GM19023 (cell line): ENCODE results near the gene MCF2L2.

ENCODE experiments used
- ATAC-seq: cut with Tn5 transposase; IDR thresholded peaks from one replicate; pipeline ENCODE4 v1.9.1; 2021; ENCODE audit warnings: mild to moderate bottlenecking, moderate library complexity; ENCODE audit not compliant: unreplicated experiment

MCF2L2 gene

GRCh38 chr3:183149915-183150750 lies 278.3 kb downstream of the MCF2L2 start:
- ATAC-seq = no peak

- no peak for ATAC-seq
Observed at GRCh38 chr3:183148056-183148455, 280.4 kb downstream of the MCF2L2 start.

DNA sequence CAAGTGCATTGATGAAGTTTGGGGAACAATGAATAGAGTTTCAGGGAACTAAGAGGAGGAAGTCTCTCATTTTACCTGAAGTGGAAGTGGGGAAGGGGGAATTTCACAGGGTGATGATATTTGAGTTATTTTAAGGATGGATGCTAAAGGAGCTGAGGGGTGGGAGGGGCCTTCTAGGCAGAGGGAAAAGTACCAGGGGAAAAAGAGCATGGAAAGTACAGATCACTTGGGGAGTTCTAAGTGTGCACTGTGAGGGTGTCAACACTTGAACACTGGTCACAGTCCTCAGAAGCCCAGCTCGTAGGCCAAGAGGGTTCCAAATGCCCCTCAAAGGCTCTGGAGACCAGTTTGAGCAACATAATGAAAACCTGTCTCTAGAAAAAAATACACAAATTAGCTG lies 284.1 kb downstream of the MCF2L2 start:
- ATAC-seq = no peak

DNA sequence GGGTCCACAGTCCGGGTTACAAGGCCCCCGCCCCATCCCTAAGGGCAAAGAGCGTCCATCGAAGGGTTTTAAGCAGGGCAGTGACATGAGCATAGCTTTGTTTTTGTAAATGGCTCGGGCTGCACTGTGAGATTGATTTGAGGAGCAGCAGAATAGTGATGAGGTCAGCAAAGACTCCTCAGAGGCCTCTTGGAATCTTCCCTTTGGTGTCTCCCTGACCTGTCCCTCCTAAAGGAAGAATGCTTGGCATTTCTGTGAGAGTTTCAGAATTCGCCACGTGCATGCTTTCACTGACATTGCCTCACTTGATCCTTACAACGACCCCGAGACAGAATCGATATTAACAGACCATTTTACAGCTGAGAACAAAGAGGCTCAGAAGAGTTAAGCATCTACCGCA lies 286.2 kb downstream of the MCF2L2 start:
- no peak for ATAC-seq

DNA sequence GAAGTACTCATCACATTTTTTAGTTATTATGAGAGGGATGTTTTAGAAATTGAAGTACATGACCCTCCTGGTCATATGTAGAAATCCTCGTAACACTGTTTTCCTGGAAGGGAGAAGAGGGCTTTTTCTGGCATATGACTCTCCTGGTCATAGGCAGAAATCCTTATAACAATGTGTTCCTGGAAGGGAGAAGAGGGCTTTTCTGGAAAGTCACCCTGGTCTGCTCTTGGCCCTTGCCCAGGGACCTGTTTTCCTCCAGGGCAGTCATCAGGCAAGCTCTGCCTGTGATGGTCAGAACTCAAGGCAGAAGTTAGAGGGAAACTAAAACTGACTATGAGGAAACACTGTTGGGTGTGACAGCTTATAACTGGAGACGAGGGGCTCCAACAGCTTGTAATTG lies 293.6 kb downstream of the MCF2L2 start:
- ATAC-seq = no peak

DNA sequence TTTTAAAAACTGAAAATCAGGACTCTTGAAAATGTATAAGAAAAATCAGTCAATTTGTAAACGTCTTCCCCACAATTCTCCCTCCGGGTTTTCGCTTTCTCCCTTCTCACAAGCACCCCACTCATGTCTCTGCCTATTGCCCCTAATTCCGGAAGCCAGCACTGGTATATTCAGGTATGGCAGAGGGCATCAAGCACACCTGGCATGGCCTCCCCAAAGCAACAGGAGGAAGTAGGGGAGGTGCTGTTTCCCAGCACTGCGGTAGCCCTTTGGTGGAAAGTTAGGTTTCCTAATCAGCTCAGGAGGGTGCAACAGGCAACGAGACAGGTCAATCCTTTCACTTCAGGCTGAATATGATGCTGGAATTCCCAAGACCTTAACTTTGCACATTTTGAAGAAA lies 296.0 kb downstream of the MCF2L2 start:
- ATAC-seq = no peak

DNA sequence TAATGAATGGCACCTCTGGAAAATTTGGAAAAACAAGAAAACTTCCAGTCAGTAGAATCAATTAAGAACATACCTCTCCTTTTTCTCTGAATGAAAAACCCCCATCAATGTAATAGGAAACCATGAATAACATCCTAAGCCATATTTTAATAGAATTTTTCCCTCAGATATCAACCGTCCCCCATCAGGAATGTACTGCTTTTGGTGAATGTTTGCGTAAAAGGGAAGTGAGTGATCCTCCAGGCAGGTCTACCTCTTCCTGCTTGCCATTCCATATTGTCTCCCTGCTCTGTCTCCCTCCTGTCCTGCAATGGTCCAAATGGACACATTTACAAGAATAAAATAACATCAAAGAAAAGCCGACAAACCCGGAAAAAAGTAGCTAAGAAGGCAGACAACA lies 296.7 kb downstream of the MCF2L2 start:
- no peak for ATAC-seq

DNA sequence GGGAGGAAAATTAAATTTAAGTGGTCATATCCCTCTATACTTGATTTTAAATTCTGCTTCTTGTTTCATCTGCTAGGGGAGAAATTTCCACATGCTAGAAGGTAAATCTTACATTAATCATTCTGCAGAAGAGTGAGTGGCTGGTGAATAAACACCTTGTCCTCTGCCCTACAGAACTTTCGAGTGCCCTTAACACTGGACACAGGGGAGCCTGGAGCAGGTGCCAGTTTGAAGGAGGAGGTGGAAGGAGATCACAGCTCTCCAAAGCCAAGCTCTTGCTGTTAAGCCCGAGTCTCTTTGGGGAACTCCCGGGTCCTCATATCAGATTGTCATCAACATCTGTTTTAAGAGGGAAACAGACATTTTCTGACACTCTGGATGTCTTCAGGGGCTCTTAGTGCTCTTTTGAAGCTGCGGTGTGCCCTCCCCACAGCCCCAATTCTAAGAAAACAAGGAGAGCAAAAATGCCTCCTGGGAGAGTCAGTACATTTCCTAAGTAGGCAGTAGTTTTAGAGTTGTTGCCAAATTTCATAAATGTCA lies 297.2 kb downstream of the MCF2L2 start:
- no peak for ATAC-seq

DNA sequence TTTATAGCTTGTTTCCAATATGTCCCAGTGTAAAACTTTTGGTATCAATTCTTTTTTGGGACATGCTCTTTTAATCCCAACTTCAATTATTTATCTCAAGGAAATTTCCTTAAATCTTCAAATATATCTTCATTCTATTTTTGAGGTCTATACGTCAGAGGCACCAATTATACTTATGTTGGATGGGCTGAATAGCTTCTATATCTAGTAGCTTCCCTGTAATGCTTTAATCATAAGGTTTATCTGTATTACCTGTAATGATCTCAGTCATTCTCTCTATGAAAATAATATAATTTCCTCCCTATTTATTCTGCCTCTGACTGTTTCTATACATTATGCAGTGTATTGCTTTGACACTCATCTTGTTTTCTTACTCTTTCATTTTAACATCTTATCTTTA lies 299.2 kb downstream of the MCF2L2 start:
- no peak for ATAC-seq

- no peak for ATAC-seq
Observed at GRCh38 chr3:183128709-183129108, 299.7 kb downstream of the MCF2L2 start.
